Measurements from ENCODE around the gene ATP2A1. TPM values are rescaled to one million over a fixed set of nuclear protein-coding genes. Genes with fewer than 3 reads are reported as not detected.
A peak's percentile ranks its signal among the peaks of the same experiment; 100 is the strongest.

The ATP2A1 gene
- total and polyA plus RNA-seq, 2 of the 13 experiments (the other 11 are each of a cell fraction or from before 2014, with no cell fraction given) = 3.2 to 12.5 TPM

GRCh38 chr16:28846080-28846932 lies 32.0 kb upstream of the ATP2A1 start, which contains the start of gene TUFM (continued):
- no peak; the same call in 1 of the 2 replicates for TF ChIP-seq AHR (CRISPR knock-in tag; IDR thresholded peaks at IDR 0.05)
- peak; percentile 97 for TF ChIP-seq ZBTB21 (CRISPR knock-in tag; IDR thresholded peaks at IDR 0.05)
- TF ChIP-seq ZNF30 (CRISPR knock-in tag; IDR thresholded peaks at IDR 0.05) = no peak
- no peak for TF ChIP-seq ZBTB39 (CRISPR knock-in tag; IDR thresholded peaks at IDR 0.05)
- peak; percentile 83; the same call in 1 of the 2 replicates for TF ChIP-seq ZNF580 (CRISPR knock-in tag; IDR thresholded peaks at IDR 0.05; ENCODE audit: borderline replicate concordance, low read depth)
- TF ChIP-seq ZNF543 (CRISPR knock-in tag; IDR thresholded peaks at IDR 0.05) = peak; percentile 89
- TF ChIP-seq TIGD3 (CRISPR knock-in tag; IDR thresholded peaks at IDR 0.05; ENCODE audit: borderline replicate concordance) = no peak; the same call in 1 of the 2 replicates
- peak; percentile 95 for TF ChIP-seq IKZF5 (CRISPR knock-in tag; IDR thresholded peaks at IDR 0.05)
- no peak for TF ChIP-seq ZNF577 (CRISPR knock-in tag; IDR thresholded peaks at IDR 0.05; ENCODE audit: borderline replicate concordance, low read depth)
- TF ChIP-seq ZNF256 (CRISPR knock-in tag; conservative IDR thresholded peaks at IDR 0.05) = 0 out of 2 replicates have a peak, but pooled peaks have one; percentile 39
- TF ChIP-seq YY1 (IDR thresholded peaks at IDR 0.05; ENCODE audit: insufficient read depth, insufficient replicate concordance, low read depth, low read length) = peak; percentile 95
- 0 out of 2 replicates have a peak, but pooled peaks have one; percentile 67 for TF ChIP-seq ZBTB8A (CRISPR knock-in tag; IDR thresholded peaks at IDR 0.05; ENCODE audit: borderline replicate concordance, low read depth)
- TF ChIP-seq RFX1 (IDR thresholded peaks at IDR 0.05) = no peak
- TF ChIP-seq ZUFSP (CRISPR knock-in tag; IDR thresholded peaks at IDR 0.05; ENCODE audit: borderline replicate concordance) = no peak
- TF ChIP-seq ZNF280B (CRISPR knock-in tag; IDR thresholded peaks at IDR 0.05; ENCODE audit: borderline replicate concordance) = peak; percentile 33
- TF ChIP-seq GATAD1 (CRISPR knock-in tag; IDR thresholded peaks at IDR 0.05) = peak; percentile 99
- TF ChIP-seq ZNF784 (CRISPR knock-in tag; IDR thresholded peaks at IDR 0.05; ENCODE audit: borderline replicate concordance) = peak; percentile 89; the same call in 1 of the 2 replicates
- 0 out of 2 replicates have a peak, but pooled peaks have one; percentile 38 for TF ChIP-seq ZNF34 (CRISPR knock-in tag; IDR thresholded peaks at IDR 0.05; ENCODE audit: borderline replicate concordance)

All from HepG2 (cell line).